GM10248 (cell line): ENCODE results near the gene CUX1.
A peak's percentile ranks its signal among the peaks of the same experiment; 100 is the strongest.

Experiments
- CTCF ChIA-PET: fragments of 300-600 bp; sonication (Branson Sonifier 250); formaldehyde crosslinking; extraction: SDS; loops from one replicate; lab custom pipeline; 2021; ENCODE audit warnings: antibody characterized with exemption; lab: Yijun Ruan, JAX
- POLR2A ChIA-PET: fragments of 350-650 bp; sonication (Branson Sonifier 250); formaldehyde crosslinking; extraction: SDS; loops from one replicate; lab custom pipeline; 2020; ENCODE audit warnings: antibody characterized with exemption; lab: Yijun Ruan, JAX
- DNase-seq: peaks from one replicate; pipeline ENCODE4 v3.0.0; 2012; ENCODE audit errors: extremely low spot score
- CTCF ChIP-seq: IDR thresholded peaks from 2 replicates; pipeline ENCODE4 v1.5.1; 2012; ENCODE audit warnings: mild to moderate bottlenecking, low read depth; ENCODE audit errors: extremely low read depth, missing control alignments, control extremely low read depth

Gene CUX1

DNA sequence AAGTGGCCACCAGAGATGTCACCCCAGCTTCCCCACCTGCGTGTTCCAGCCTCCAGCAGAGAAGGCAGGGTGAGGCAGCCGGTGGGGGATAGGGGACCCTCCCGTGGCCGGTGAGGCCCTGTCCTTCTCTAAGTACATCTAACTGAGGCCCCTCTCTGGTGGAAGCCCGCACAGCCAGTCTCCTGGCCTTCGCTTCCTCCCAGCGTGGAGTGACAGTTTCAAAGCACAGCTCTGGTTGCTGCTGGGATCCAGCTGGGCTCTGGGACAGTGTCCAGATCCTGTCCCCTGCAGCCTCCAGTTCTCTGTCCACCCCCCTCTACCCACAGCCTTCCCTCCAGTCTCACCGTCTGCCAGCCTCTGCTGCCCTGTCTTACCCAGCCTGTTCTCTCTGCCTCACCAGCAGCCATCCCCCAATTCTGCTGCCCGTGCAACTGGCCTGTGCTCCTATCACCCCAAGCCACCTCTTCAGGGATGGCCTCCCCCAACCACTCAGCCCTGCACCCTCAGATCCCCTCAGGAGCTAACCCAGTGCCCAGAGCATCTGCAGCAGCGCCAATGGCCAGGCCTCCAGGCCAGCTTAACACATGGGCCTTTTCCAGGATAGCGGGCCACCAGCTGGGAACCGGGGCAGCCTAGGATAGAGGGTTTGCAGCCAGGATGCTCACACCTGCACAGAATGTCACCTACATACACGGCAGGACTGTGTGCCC, 452.9 kb downstream of the CUX1 start:
- ChIA-PET CTCF (interaction anchor here (0.9 to 5.2 kb wide), 14 partner anchors 9 to 906 kb away, joined by 3 to 72 read pairs (median 4); no protein-coding TSS in a partner anchor), POLR2A (no interaction called here)
- DNase-seq = no peak
- TF ChIP-seq CTCF = no peak

DNA sequence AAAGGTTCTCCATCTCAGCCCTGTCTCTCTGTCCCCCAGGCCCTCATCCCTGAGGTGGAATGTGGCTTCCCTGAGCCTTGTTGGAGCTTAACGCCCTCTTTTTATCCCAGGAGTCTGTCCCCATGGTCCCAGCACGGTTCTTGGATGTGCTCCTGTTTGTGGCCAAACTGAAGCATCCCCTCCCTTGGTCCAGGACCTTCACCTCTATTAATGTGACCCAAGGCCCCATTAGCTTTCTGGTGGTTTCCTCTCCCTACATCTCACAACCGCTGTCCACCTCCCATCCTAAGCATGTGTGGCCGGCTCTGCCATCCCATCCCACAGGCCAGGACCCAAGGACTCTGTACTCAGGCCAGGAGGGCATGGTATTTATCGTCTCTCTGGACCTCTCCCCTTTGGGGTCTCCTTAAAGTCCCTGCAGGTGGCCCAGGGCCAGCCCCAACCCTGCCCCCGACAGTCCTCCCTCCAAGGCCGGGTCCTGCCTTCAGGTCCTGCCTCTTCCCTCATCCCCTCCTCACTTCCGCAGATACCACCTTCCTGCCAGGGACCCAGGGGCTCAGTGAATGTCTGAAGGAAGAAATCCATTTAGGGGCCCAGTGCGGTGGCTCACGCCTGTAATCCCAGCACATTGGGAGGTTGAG, 453.9 kb downstream of the CUX1 start:
- CTCF ChIA-PET = interaction anchor here (0.9 to 5.2 kb wide), 15 partner anchors 8 to 907 kb away, joined by 3 to 72 read pairs (median 4); no protein-coding TSS in a partner anchor
- TF ChIP-seq CTCF = no peak
- no peak for DNase-seq
- POLR2A ChIA-PET = no interaction called here

- TF ChIP-seq CTCF = peak; percentile 91
- ChIA-PET POLR2A (no interaction called here), CTCF (interaction anchor here (1.1 to 5.2 kb wide), 19 partner anchors 8 to 739 kb away, joined by 3 to 72 read pairs (median 5); no protein-coding TSS in a partner anchor)
- DNase-seq = peak; percentile 86
Observed at GRCh38 chr7:102272075-102272916, 454.9 kb downstream of the CUX1 start.

DNA sequence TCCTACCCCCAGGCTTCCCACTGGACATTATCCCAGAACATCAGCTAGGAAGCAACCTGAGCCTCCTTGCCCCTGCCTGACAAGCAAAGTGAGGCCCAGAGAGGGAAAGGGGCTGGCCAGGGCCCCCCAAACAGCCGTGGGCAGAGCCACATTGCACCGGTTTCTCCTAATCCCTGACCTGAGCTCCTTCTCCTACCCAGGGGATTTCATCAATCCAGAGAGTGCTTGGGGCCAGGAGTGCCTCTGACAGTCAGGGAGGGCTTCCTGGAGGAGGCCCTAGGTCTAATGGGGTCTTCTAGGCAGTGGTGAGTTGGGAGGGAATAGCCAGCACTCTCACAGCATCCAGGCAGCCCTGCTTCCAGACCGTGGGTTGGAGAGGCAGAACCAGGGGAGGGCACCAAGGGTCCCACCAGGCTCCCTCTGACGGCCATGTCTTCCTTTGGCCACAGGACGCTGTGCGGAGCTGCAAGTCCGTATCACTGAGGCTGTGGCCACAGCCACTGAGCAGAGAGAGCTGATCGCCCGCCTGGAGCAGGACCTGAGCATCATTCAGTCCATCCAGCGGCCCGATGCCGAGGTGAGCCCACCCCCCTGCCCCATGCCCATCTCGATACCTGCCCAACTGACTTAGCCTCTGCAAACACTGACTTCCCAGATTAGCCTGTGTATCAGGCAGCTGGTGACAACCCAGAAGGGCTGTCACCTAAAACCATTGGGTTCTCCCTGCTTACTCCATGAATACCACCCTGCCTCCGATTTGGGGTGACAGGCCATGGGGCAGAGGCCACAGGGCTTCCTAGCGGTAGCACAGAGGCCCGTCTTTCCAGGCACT, 455.7 kb downstream of the CUX1 start:
- CTCF ChIA-PET = interaction anchor here (1.1 to 5.2 kb wide), 17 partner anchors 9 to 740 kb away, joined by 3 to 72 read pairs (median 5); no protein-coding TSS in a partner anchor
- POLR2A ChIA-PET = no interaction called here
- no peak for DNase-seq
- TF ChIP-seq CTCF = no peak

DNA sequence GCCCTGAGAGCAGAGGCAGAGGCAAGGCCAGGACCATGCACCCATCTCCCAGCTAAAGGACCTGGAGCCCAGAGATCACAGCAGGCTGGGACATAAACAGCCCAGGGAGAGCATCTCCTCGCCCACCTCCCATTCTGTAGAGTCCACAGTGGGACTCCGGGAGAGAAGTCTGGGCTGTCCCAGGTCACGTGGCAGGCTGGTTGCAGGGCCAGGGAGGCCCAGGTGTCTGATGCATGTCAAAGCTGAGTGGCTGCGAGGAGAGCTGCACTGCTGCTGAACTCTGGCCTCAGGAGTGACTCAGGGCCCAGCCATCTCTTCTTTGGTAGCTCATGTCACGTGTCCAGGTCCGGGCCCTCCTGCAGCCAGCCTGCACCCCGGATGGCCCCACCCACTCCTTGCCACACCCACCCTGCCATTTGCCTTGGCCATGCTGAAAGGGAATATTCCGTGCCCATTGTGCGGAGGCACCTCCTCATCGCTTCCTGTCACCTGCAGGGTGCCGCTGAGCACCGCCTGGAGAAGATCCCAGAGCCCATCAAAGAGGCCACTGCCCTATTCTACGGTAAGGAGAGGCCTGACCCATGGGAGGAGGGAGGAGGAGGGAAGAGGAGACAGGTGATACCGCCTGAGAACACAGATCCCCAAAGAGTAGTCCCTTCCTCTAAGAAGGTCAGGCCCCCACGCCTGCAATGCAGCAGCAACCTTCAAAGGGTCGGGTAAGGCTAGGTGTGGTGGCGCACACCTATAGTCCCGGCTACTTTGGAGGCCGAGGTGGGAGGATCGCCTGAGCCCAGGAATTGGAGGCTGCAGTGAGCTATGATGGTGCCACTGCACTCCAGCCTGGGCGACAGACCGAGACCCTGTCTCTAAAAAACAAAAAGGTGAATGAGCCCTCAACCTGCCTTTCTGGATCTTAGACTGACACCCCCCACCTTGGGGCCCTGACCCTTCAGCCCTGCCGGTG, 456.6 kb downstream of the CUX1 start:
- no peak for DNase-seq
- ChIA-PET POLR2A (no interaction called here), CTCF (interaction anchor here (1.1 to 5.2 kb wide), 8 partner anchors 8 to 734 kb away, joined by 5 to 72 read pairs (median 7); no protein-coding TSS in a partner anchor)
- no peak for TF ChIP-seq CTCF
